Tibial nerve (tissue), 4 donors: ENCODE results near the gene CDC20.

Experiments
- EP300 ChIP-seq, 2 donors: sonication (generic); formaldehyde crosslinking; IDR thresholded peaks; one replicate each; pipeline ENCODE4 v1.6.1; 2017; ENCODE audit warnings: antibody characterized with exemption in 2 of 2, mild to moderate bottlenecking in 1 of 2
- POLR2A ChIP-seq, 2 donors: fragments of 450-650 bp; IDR thresholded peaks; one replicate each; pipeline ENCODE4 v1.6.1; 2017; ENCODE audit warnings: antibody characterized with exemption in 2 of 2, mild to moderate bottlenecking in 2 of 2, moderate library complexity in 2 of 2
- TF ChIP-seq, protein P1 (sequence below), 5 experiments: fragments of 200-600 bp in 3 of 5; fragments of 450-650 bp in 2 of 5; sonication (generic) in 3 of 5; IDR thresholded peaks; one replicate each; pipeline ENCODE4 v1.5.1; 2016 to 2019; ENCODE audit warnings: antibody characterized with exemption in 5 of 5, mild to moderate bottlenecking in 3 of 5, moderate library complexity in 2 of 5

DNA sequence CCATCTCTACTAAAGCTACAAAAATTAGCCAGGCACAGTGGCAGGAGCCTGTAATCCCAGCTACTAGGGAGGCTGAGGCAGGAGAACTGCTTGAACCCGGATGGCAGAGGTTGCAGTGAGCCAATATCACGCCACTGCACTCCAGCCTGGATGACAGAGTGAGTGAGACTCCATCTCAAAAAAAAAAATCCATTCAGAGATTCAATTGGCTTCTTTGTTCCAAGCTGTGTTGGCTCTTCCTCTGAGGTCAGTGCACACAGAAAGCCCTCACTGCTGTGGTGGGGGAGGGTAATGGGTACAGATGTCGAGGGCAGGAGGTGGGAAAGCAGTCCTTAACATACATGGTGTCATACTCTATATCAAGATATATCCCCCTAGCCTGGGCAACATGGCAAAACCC, 43.3 kb upstream of the CDC20 start:
- no peak for TF ChIP-seq POLR2A (IDR thresholded peaks at IDR 0.05)
- TF ChIP-seq, protein P1, sequence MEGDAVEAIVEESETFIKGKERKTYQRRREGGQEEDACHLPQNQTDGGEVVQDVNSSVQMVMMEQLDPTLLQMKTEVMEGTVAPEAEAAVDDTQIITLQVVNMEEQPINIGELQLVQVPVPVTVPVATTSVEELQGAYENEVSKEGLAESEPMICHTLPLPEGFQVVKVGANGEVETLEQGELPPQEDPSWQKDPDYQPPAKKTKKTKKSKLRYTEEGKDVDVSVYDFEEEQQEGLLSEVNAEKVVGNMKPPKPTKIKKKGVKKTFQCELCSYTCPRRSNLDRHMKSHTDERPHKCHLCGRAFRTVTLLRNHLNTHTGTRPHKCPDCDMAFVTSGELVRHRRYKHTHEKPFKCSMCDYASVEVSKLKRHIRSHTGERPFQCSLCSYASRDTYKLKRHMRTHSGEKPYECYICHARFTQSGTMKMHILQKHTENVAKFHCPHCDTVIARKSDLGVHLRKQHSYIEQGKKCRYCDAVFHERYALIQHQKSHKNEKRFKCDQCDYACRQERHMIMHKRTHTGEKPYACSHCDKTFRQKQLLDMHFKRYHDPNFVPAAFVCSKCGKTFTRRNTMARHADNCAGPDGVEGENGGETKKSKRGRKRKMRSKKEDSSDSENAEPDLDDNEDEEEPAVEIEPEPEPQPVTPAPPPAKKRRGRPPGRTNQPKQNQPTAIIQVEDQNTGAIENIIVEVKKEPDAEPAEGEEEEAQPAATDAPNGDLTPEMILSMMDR (IDR thresholded peaks at IDR 0.05): no peak
- no peak for TF ChIP-seq EP300 (IDR thresholded peaks at IDR 0.05)
